ENCODE measurements around the gene MMP17. TPM values are rescaled to one million over a fixed set of nuclear protein-coding genes. Genes with fewer than 3 reads are reported as not detected.

MMP17 gene
- total and polyA plus RNA-seq, 8 donors: 0.46 to 3.1 (median 2.1) TPM; not detected in 2

GRCh38 chr12:131836714-131837397 is 8.7 kb downstream of the MMP17 start:
- Histone ChIP-seq H3K4me1 (peaks cover 0 to 16% (median 11%) of the 10 kb centered on the region in 4 donors), H3K27ac (no peak overlapping the region), H3K27me3 (peaks cover 6 to 67% (median 32%) of the 10 kb centered on the region in 3 donors), H3K4me3 (no peak overlapping the region), H3K9me3 (no peaks in the 10 kb centered on the region), H3K36me3 (peaks cover 0 to 3% (median 0%) of the 10 kb centered on the region in 4 donors)
- intact Hi-C loops (cut with DNase I; ENCODE audit: low total_unique reads): no loop called here
- 81 to 84% (median 82%) methylated on average over 9 to 13 of the region's 13 CpGs for WGBS, 5 donors
- TF ChIP-seq CTCF (IDR thresholded peaks at IDR 0.05): no peak
- no peak for TF ChIP-seq EP300 (IDR thresholded peaks at IDR 0.05)
- no peak for TF ChIP-seq POLR2A (IDR thresholded peaks at IDR 0.05)
- TF ChIP-seq POLR2AphosphoS5 (IDR thresholded peaks at IDR 0.05): no peak
- DNase-seq: no peak

- Histone ChIP-seq H3K27me3 (peaks cover 0 to 30% (median 0%) of the 10 kb centered on the region in 3 donors), H3K4me3 (no peak overlapping the region), H3K36me3 (peaks cover 0 to 9% (median 4%) of the 10 kb centered on the region in 4 donors), H3K27ac (no peak overlapping the region), H3K9me3 (no peaks in the 10 kb centered on the region), H3K4me1 (no peaks in the 10 kb centered on the region)
- WGBS, 5 donors: 84 to 90% (median 87%) methylated on average over 37 to 46 of the region's 46 CpGs
- TF ChIP-seq POLR2A (IDR thresholded peaks at IDR 0.05): no peak
- no peak for TF ChIP-seq POLR2AphosphoS5 (IDR thresholded peaks at IDR 0.05)
- TF ChIP-seq EP300 (IDR thresholded peaks at IDR 0.05): no peak
- no peak for TF ChIP-seq CTCF (IDR thresholded peaks at IDR 0.05)
- no peak for DNase-seq
- intact Hi-C loops (cut with DNase I; ENCODE audit: low total_unique reads): no loop called here
These were observed 12.6 kb downstream of the MMP17 start for GRCh38 chr12:131840643-131841416.

GRCh38 chr12:131841547-131841946 is 13.4 kb downstream of the MMP17 start:
- Histone ChIP-seq H3K27ac (no peak overlapping the region), H3K4me1 (no peaks in the 10 kb centered on the region), H3K9me3 (no peaks in the 10 kb centered on the region), H3K27me3 (peaks cover 0 to 24% (median 0%) of the 10 kb centered on the region in 3 donors), H3K36me3 (peaks cover 0 to 9% (median 4%) of the 10 kb centered on the region in 4 donors), H3K4me3 (no peak overlapping the region)
- DNase-seq: no peak
- intact Hi-C loops (cut with DNase I; ENCODE audit: low total_unique reads): no loop called here
- TF ChIP-seq POLR2A (IDR thresholded peaks at IDR 0.05): no peak
- TF ChIP-seq POLR2AphosphoS5 (IDR thresholded peaks at IDR 0.05): no peak
- no peak for TF ChIP-seq EP300 (IDR thresholded peaks at IDR 0.05)
- no peak for TF ChIP-seq CTCF (IDR thresholded peaks at IDR 0.05)
- 91 to 96% (median 93%) methylated on average over 8 to 22 of the region's 22 CpGs for WGBS, 5 donors

GRCh38 chr12:131842169-131842568 is 14.0 kb downstream of the MMP17 start:
- H3K27ac ChIP-seq: no peak overlapping the region
- H3K4me3 ChIP-seq: no peak overlapping the region
- 84 to 91% (median 88%) methylated on average over 11 to 15 of the region's 15 CpGs for WGBS, 5 donors
- no peaks in the 10 kb centered on the region for H3K4me1 ChIP-seq
- DNase-seq: no peak
- H3K27me3 ChIP-seq: peaks cover 0 to 18% (median 0%) of the 10 kb centered on the region in 3 donors
- H3K9me3 ChIP-seq: no peaks in the 10 kb centered on the region
- H3K36me3 ChIP-seq: peaks cover 0 to 9% (median 4%) of the 10 kb centered on the region in 4 donors
- no peak for TF ChIP-seq POLR2AphosphoS5 (IDR thresholded peaks at IDR 0.05)
- no peak for TF ChIP-seq POLR2A (IDR thresholded peaks at IDR 0.05)
- intact Hi-C loops (cut with DNase I; ENCODE audit: low total_unique reads): no loop called here
